ENCODE measurements around the gene IL17RB.

DNA sequence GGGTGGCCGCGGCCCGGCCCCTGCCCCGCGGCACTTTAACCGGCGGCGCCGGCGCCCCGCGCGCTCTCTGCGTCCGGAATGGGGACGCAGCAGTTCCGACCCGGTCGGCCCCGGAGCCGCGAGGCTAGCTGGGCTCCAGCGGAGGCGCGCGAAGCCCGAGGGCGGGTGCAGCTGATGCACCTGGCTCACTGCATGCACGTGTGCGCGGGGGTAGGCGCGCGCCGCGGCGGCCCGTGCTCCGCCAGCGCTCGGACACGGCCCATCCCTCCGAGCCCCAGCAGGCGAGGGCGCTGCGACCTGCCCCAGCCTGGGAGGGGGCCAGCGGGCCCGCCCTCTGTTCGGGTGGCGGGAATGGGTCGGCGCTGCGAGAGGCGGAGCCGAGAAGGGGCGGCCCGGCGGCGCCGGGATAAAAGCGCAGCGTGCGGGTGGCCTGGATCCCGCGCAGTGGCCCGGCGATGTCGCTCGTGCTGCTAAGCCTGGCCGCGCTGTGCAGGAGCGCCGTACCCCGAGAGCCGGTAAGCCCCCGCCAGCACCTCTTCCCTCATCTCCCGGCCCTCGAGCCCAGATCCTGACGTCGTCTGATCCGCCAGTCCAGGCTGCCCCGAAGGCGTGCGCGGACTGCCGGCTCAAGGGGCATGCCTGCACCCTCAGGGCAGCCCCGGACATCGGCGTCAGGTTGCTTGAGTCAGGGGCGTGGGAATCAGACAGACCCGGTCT is at the start of gene IL17RB, which contains the start of gene CHDH:
- TF ChIP-seq POLR2A (IDR thresholded peaks at IDR 0.05; ENCODE audit: low read depth, low read length): no peak
- TF ChIP-seq POLR2AphosphoS5 (IDR thresholded peaks at IDR 0.05; ENCODE audit: low read depth, low read length): no peak
- no peak for TF ChIP-seq SPI1 (IDR thresholded peaks at IDR 0.05; ENCODE audit: low read depth, low read length)
- no peak for TF ChIP-seq TAF1 (IDR thresholded peaks at IDR 0.05; ENCODE audit: low read depth, low read length)
- no peak for TF ChIP-seq POU2F2 (IDR thresholded peaks at IDR 0.05; ENCODE audit: low read depth, low read length)
- TF ChIP-seq PAX5 (IDR thresholded peaks at IDR 0.05; ENCODE audit: insufficient read depth, low read length, severe bottlenecking): no peak
